NB4 (cell line): ENCODE results near the gene IRX2.

Experiments
- DNase-seq: peaks from one replicate; pipeline ENCODE4 v3.0.0; 2010; ENCODE audit warnings: low read depth
- H3K4me3 ChIP-seq: one replicate; pipeline ENCODE4 v1.5.1; 2011; ENCODE audit warnings: mild to moderate bottlenecking, low read depth, low read length, moderate library complexity
- MYC ChIP-seq: IDR thresholded peaks from 2 replicates; pipeline ENCODE4 v1.6.1; 2011; ENCODE audit warnings: low read depth, low read length
- POLR2A ChIP-seq: IDR thresholded peaks from 2 replicates; pipeline ENCODE4 v1.6.1; 2011; ENCODE audit warnings: mild to moderate bottlenecking; ENCODE audit not compliant: insufficient read length; ENCODE audit errors: extremely low read depth
- TF ChIP-seq, protein P1 (sequence below): IDR thresholded peaks from 2 replicates; pipeline ENCODE4 v1.6.1; 2011; ENCODE audit warnings: low read depth, low read length
- TF ChIP-seq, protein P2 (sequence below): IDR thresholded peaks from one replicate; pipeline ENCODE4 v1.5.1; 2012; ENCODE audit warnings: low read depth, low read length

The IRX2 gene

GRCh38 chr5:2751592-2752021 is at the start of gene IRX2:
IRX2 (minus strand) TSS chr5:2751677; CDS start chr5:2751413, 264 bp downstream.
- TF ChIP-seq, protein P1, sequence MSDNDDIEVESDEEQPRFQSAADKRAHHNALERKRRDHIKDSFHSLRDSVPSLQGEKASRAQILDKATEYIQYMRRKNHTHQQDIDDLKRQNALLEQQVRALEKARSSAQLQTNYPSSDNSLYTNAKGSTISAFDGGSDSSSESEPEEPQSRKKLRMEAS: no peak
- TF ChIP-seq, protein P2, sequence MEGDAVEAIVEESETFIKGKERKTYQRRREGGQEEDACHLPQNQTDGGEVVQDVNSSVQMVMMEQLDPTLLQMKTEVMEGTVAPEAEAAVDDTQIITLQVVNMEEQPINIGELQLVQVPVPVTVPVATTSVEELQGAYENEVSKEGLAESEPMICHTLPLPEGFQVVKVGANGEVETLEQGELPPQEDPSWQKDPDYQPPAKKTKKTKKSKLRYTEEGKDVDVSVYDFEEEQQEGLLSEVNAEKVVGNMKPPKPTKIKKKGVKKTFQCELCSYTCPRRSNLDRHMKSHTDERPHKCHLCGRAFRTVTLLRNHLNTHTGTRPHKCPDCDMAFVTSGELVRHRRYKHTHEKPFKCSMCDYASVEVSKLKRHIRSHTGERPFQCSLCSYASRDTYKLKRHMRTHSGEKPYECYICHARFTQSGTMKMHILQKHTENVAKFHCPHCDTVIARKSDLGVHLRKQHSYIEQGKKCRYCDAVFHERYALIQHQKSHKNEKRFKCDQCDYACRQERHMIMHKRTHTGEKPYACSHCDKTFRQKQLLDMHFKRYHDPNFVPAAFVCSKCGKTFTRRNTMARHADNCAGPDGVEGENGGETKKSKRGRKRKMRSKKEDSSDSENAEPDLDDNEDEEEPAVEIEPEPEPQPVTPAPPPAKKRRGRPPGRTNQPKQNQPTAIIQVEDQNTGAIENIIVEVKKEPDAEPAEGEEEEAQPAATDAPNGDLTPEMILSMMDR: no peak
- TF ChIP-seq POLR2A (no peak), MYC (no peak)
- DNase-seq: no peak
- H3K4me3 ChIP-seq: no peak within 1 kb of the TSS

DNA sequence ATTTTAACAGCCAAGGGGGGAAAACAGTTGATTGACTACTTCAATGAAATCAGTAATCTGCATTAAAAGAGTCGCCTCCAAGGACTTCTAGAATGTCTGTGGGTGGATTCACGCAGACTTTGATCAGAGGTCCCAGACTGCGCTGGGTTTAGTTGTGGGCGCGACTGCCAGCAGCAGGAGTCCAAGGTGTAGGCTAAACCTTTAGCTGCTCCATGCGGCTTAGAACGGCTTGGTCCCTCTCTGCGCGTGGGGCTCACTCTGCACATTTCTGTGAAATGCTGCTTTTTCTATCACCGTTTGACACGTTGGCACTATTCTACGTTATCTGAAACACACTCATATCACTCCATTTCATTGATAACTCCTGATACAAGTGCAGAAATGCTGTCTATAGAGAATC is 48.6 kb upstream of the IRX2 start:
- no peak overlapping the region for H3K4me3 ChIP-seq
- no peak for DNase-seq
- TF ChIP-seq, protein P2: no peak
- TF ChIP-seq POLR2A (no peak), MYC (no peak)
- TF ChIP-seq, protein P1: no peak

DNA sequence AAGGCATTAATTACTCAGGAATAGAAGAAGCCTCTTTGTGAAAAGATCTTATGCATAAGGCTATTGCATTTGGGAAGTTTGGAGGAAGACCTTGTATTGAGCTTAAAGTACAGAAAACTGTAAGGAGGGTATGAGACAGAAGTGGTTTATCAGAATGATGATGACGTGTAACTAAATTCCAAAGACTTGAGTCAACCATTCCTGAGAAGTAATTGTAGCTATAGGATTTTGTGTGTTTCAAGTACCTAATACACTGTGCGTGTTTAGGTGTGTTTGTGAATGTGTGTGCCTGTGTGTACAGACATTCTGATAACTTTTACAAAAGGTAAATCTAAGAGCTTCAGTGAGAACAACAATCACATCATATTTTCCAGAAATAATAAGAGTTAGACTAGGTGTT is 46.5 kb upstream of the IRX2 start:
- DNase-seq: no peak
- no peak overlapping the region for H3K4me3 ChIP-seq
- TF ChIP-seq, protein P2: no peak
- TF ChIP-seq, protein P1: no peak
- TF ChIP-seq MYC (no peak), POLR2A (no peak)

GRCh38 chr5:2797160-2797559 is 45.7 kb upstream of the IRX2 start:
- H3K4me3 ChIP-seq: no peak overlapping the region
- DNase-seq: no peak
- no peak for TF ChIP-seq MYC
- TF ChIP-seq, protein P1: no peak
- no peak for TF ChIP-seq POLR2A
- TF ChIP-seq, protein P2: no peak

- no peak overlapping the region for H3K4me3 ChIP-seq
- peak; percentile 21 for DNase-seq
- TF ChIP-seq, protein P1: no peak
- TF ChIP-seq POLR2A: no peak
- no peak for TF ChIP-seq MYC
- TF ChIP-seq, protein P2: peak; percentile 58
These were observed 31.7 kb upstream of the IRX2 start for GRCh38 chr5:2783223-2783622.

- no peak for TF ChIP-seq MYC
- TF ChIP-seq, protein P1: no peak
- TF ChIP-seq, protein P2: no peak
- no peak for TF ChIP-seq POLR2A
- no peak for DNase-seq
- H3K4me3 ChIP-seq: no peak overlapping the region
These were observed 31.2 kb upstream of the IRX2 start for GRCh38 chr5:2782658-2783057.
